K562 (cell line): Measurements from ENCODE around the gene EFCAB8. TPM values are rescaled to one million over a fixed set of nuclear protein-coding genes. Genes with fewer than 3 reads are reported as not detected.

Experiments
- ATAC-seq: fragments of 200-7000 bp; cut with Tn5 transposase; 3 replicates; pipeline ENCODE4 v1.9.1; 2020; ENCODE audit warnings: moderate library complexity
- BruUV-seq: library from RNA; stranded (reverse); fragments of 400-500 nt; replicated peaks from 2 replicates; lab custom pipeline; 2021; lab: Mats Ljungman, UMichigan
- CTCF ChIA-PET: fragments of 300-600 bp; formaldehyde crosslinking; extraction: SDS; loops from one replicate; lab custom pipeline; 2021; ENCODE audit warnings: low intra/inter-chr PET ratio; lab: Yijun Ruan, JAX
- POLR2A ChIA-PET: fragments of 300-600, 350-650 bp; sonication (Branson Sonifier 250); formaldehyde crosslinking; extraction: SDS; loops from one replicate; lab custom pipeline; 2021; ENCODE audit warnings: antibody characterized with exemption, inconsistent platforms; lab: Yijun Ruan, JAX
- DNase-seq, 4 experiments: peaks; one replicate each; pipeline versions ENCODE4 v3.0.0 to v3.0.0-alpha.2; 2011 to 2018; ENCODE audit warnings: low spot score in 3 of 4, mixed read lengths in 3 of 4; ENCODE audit errors: extremely low read depth in 1 of 4
- FAIRE-seq: peaks from 2 replicates; lab custom pipeline; 2011; peaks lifted over from hg19 to GRCh38; lab: Jason Lieb, UNC
- H2AFZ ChIP-seq: 2 replicates; pipeline ENCODE4 v1.6.0; 2011; ENCODE audit warnings: low read depth, low read length, control low read depth, inconsistent platforms
- H3K27ac ChIP-seq: fragments of 200-600 bp; 3 replicates; pipeline ENCODE4 v1.8.0; 2011; ENCODE audit warnings: low read depth, mild to moderate bottlenecking, control low read depth, inconsistent platforms, low read length, moderate library complexity, mixed read lengths; ENCODE audit errors: extremely low read depth
- H3K27me3 ChIP-seq, 2 experiments: fragments of 300-600 bp in 1 of 2; 2 replicates in 1 of 2; 3 replicates in 1 of 2; pipeline versions ENCODE4 v1.6.0 to v1.8.0; 2011; ENCODE audit warnings: inconsistent platforms in 2 of 2, low read length in 2 of 2, mild to moderate bottlenecking in 1 of 2, mixed read lengths in 1 of 2, moderate library complexity in 1 of 2; ENCODE audit not compliant: control insufficient read depth in 2 of 2, insufficient read depth in 2 of 2
- H3K36me3 ChIP-seq: fragments of 300-600 bp; 3 replicates; pipeline ENCODE4 v1.8.0; 2011; ENCODE audit warnings: mild to moderate bottlenecking, low read length, inconsistent platforms; ENCODE audit not compliant: control insufficient read depth, insufficient read depth
- H3K4me1 ChIP-seq, 2 experiments: fragments of 200-600 bp in 1 of 2; replicated peaks in 1 of 2; 2 replicates in 1 of 2; 3 replicates in 1 of 2; pipeline versions ENCODE4 v1.5.1 to v1.8.0; 2011; ENCODE audit warnings: inconsistent platforms in 2 of 2, low read length in 2 of 2, mild to moderate bottlenecking in 1 of 2, mixed read lengths in 1 of 2, moderate library complexity in 1 of 2; ENCODE audit not compliant: control insufficient read depth in 2 of 2, insufficient read depth in 2 of 2
- H3K4me2 ChIP-seq: 2 replicates; pipeline ENCODE4 v1.6.1; 2011; ENCODE audit warnings: low read length, control low read depth, inconsistent platforms, mixed read lengths; ENCODE audit not compliant: insufficient read depth
- H3K4me3 ChIP-seq: fragments of 200-600 bp; sonication (generic), shearing (Covaris generic); 2 replicates; pipeline ENCODE4 v1.5.1; 2016; ENCODE audit warnings: control low read depth, inconsistent platforms
- H3K79me2 ChIP-seq: fragments of 200-600 bp; 3 replicates; pipeline ENCODE4 v1.8.0; 2011; ENCODE audit warnings: low read length, inconsistent platforms; ENCODE audit not compliant: control insufficient read depth, insufficient read depth
- H3K9ac ChIP-seq, 2 experiments: 2 replicates each; pipeline versions ENCODE4 v1.6.0 to v1.6.1; 2011; ENCODE audit warnings: low read depth in 2 of 2, low read length in 2 of 2, control low read depth in 1 of 2, inconsistent platforms in 1 of 2, mild to moderate bottlenecking in 1 of 2, mixed read lengths in 1 of 2; ENCODE audit not compliant: insufficient read depth in 1 of 2
- H3K9me1 ChIP-seq: one replicate; pipeline ENCODE4 v1.6.0; 2011; ENCODE audit warnings: inconsistent platforms, mild to moderate bottlenecking, low read length, moderate library complexity; ENCODE audit not compliant: control insufficient read depth, insufficient read depth
- H3K9me3 ChIP-seq: replicated peaks from 2 replicates; pipeline ENCODE4 v1.5.1; 2011; ENCODE audit warnings: low read depth, low read length, inconsistent platforms; ENCODE audit not compliant: control insufficient read depth, insufficient read depth
- H4K20me1 ChIP-seq: replicated peaks from 2 replicates; pipeline ENCODE4 v1.6.1; 2011; ENCODE audit warnings: low read length, inconsistent platforms, mixed read lengths; ENCODE audit not compliant: control insufficient read depth, insufficient read depth
- BRD4 ChIP-seq: fragments of 200-600 bp; sonication (generic); IDR thresholded peaks from 2 replicates; pipeline ENCODE4 v1.6.1; 2017; ENCODE audit warnings: inconsistent platforms
- CEBPB ChIP-seq: fragments of 450-650 bp; IDR thresholded peaks from 2 replicates; pipeline ENCODE4 v1.6.1; 2016; ENCODE audit warnings: missing genetic modification characterization, missing compliant biosample characterization
- CREBBP ChIP-seq: IDR thresholded peaks from one replicate; pipeline ENCODE4 v1.6.1; 2012; ENCODE audit warnings: low read depth, mild to moderate bottlenecking, control low read depth, inconsistent platforms, low read length
- HMG20B ChIP-seq: fragments of 250-450 bp; sonication (Bioruptor Pico); IDR thresholded peaks from 2 replicates; pipeline ENCODE4 v1.5.0; 2021; ENCODE audit warnings: mild to moderate bottlenecking
- NCOR1 ChIP-seq: fragments of 450-650 bp; IDR thresholded peaks from 2 replicates; pipeline ENCODE4 v1.6.1; 2016; ENCODE audit warnings: mild to moderate bottlenecking, moderate library complexity
- POU5F1 ChIP-seq: fragments of 150-350 bp; IDR thresholded peaks from 2 replicates; pipeline ENCODE4 v1.6.1; 2014; ENCODE audit warnings: borderline replicate concordance, low read length, low read depth, mild to moderate bottlenecking; ENCODE audit not compliant: partially characterized antibody
- SLC30A9 ChIP-seq: fragments of 250-450 bp; sonication (Bioruptor Pico); IDR thresholded peaks from 2 replicates; pipeline ENCODE4 v1.8.0; 2022; ENCODE audit warnings: mild to moderate bottlenecking, moderate library complexity
- WGBS: fragments of 100-300 bp; shearing (Covaris generic); methylation state at CpG from one replicate; pipeline ENCODE4 v1.1.6; 2016; ENCODE audit warnings: low coverage, mixed read lengths; ENCODE audit not compliant: insufficient coverage; ENCODE audit errors: missing lambda C conversion rate; 5-methylcytosine and 5-hydroxymethylcytosine counted together
- in situ Hi-C: fragments of 300-500 bp; cut with MboI; formaldehyde crosslinking; loops from 4 replicates; pipeline ENCODE4 v1.15.0; 2018; ENCODE audit warnings: inconsistent platforms, mixed read lengths
- intact Hi-C: fragments of 100-400 bp; cut with micrococcal nuclease; formaldehyde crosslinking; loops from 2 replicates; pipeline ENCODE4 v1.14.2; 2022
- polyA plus RNA-seq, 8 experiments: library from polyadenylated mRNA; depleted of rRNA in 4 of 8; stranded (reverse) in 5 of 8; unstranded in 3 of 8; fragments of >200 nt; fragmentation: Nextera tagmentation in 2 of 8; fragmentation: Illumina TruSeq in 1 of 8; extraction: Ambion mirVana in 2 of 8; extraction: Trizol in 1 of 8; gene quantifications; 2 replicates each; pipeline versions ENCODE4 v1.2.1 to v1.2.3, GENCODE V29; 2011 to 2014; ENCODE audit warnings: inconsistent platforms in 1 of 8, missing spikeins in 1 of 8
- total RNA-seq, 7 experiments: library from RNA; depleted of rRNA in 6 of 7; stranded (reverse); fragments of >200 nt in 6 of 7; fragmentation: Illumina TruSeq in 2 of 7; extraction: Trizol in 2 of 7; gene quantifications; 2 replicates each; pipeline versions ENCODE4 v1.2.1 to v1.2.3, GENCODE V29; 2011 to 2021; ENCODE audit warnings: low replicate concordance in 1 of 7

EFCAB8 gene
- total and polyA plus RNA-seq, 9 of the 15 experiments (the other 6 are each of a cell fraction or from before 2014, with no cell fraction given): 0.03 to 0.18 (median 0.11) TPM; not detected in 6

GRCh38 chr20:32918751-32919150 lies 60.0 kb downstream of the EFCAB8 start (continued):
- no peak for TF ChIP-seq HMG20B (CRISPR knock-in tag)
- TF ChIP-seq NCOR1: no peak

- H3K27ac ChIP-seq: no peak overlapping the region
- TF ChIP-seq CREBBP (no peak), CEBPB (tag) (no peak), POU5F1 (no peak), SLC30A9 (CRISPR knock-in tag) (no peak), BRD4 (no peak)
- TF ChIP-seq, all 486 proteins: peak for 0
- Histone ChIP-seq H3K9ac (no peak overlapping the region), H3K4me2 (no peak overlapping the region), H2AFZ (no peak overlapping the region), H3K9me1 (no peaks in the 10 kb centered on the region), H3K4me1 (no peaks in the 10 kb centered on the region; a peak in 1 of 5 replicates), H4K20me1 (no peaks in the 10 kb centered on the region), H3K4me3 (no peak overlapping the region), H3K79me2 (no peaks in the 10 kb centered on the region), H3K27me3 (peaks cover 0 to 36% of the 10 kb centered on the region in 2 experiments; a peak in 3 of 5 replicates), H3K9me3 (0 out of 2 replicates have a peak, but pooled peaks cover 2% of the 10 kb centered on the region), H3K36me3 (no peaks in the 10 kb centered on the region)
- intact Hi-C loops: no loop called here
- CTCF ChIA-PET: no interaction called here
- no TSS peak for BruUV-seq
- DNase-seq (no peak), ATAC-seq (no peak), FAIRE-seq (no peak)
- 9% methylated on average over 12 of the region's 12 CpGs for WGBS
- POLR2A ChIA-PET: no interaction called here
- in situ Hi-C loops: no loop called here
Measured at GRCh38 chr20:32920066-32920465, 61.3 kb downstream of the EFCAB8 start.
